ENCODE results near the gene PAK1.

The PAK1 gene

DNA sequence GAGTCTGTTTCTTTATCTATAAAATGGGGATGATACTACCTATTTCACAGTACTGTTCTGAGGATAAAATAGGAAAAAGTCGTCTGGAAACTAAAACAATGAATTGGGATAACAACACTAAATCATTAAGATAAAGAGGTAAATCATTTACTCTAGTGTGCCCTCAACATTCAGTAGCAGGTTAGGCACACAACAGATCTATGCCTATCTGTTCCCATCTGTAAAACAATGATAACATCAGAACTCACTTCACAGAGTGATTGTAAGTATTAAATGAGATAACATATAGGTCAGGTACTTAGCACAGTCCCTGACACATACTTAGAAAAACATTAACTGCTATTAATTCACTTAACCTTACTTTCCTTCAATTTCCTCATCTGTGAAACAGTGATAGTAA, 36.9 kb downstream of the PAK1 start:
- no peak overlapping the region for H3K27ac ChIP-seq

DNA sequence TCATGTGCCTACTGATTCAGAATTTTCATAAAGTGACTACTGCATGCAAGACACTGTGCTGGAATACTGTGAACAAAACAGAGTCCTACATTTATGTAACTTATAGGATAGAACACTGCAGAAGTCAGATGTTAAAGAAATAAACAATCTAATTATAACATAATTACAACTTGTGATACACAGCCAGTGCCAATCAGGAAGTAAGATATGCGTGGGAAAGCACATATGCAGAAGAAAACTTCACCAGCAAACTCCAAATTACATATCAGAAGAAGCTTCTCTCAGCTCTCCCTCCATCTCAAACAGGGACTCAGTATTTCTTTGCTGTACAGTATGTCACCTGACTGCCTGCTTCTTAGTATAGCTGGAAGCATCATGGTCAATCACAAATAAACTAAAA, 37.4 kb downstream of the PAK1 start:
- TF ChIP-seq Cebpa-rat (IDR thresholded peaks at IDR 0.05) = no peak
- no peak overlapping the region for H3K9ac ChIP-seq
- no peak overlapping the region for H3K4me3 ChIP-seq
- peaks cover 26 to 49% (median 41%) of the 10 kb centered on the region in 10 experiments for H3K4me1 ChIP-seq
- no peaks in the 10 kb centered on the region for H3K27me3 ChIP-seq
- peak overlapping the region in 3 of 11 experiments; percentile 32 to 35 (median 33); a peak in 2 of 22 replicates for H3K27ac ChIP-seq
- H3K36me3 ChIP-seq = no peaks in the 10 kb centered on the region
- H3K4me2 ChIP-seq = peak overlapping the region; percentile 43 to 67 (median 58); a peak in 19 of 22 replicates
- peaks cover 0 to 4% (median 0%) of the 10 kb centered on the region in 11 experiments; a peak in 1 of 22 replicates for H4K20me1 ChIP-seq
- no peaks in the 10 kb centered on the region for H3K9me3 ChIP-seq (replicated peaks in 1 of 11)

More for the DNA sequence above, 36.9 kb downstream of the PAK1 start:
- H4K20me1 ChIP-seq = peaks cover 0 to 8% (median 0%) of the 10 kb centered on the region in 11 experiments; a peak in 2 of 22 replicates
- no peak overlapping the region for H3K4me3 ChIP-seq
- H3K9ac ChIP-seq = no peak overlapping the region
- H3K27me3 ChIP-seq = no peaks in the 10 kb centered on the region
- H3K9me3 ChIP-seq (replicated peaks in 1 of 11) = no peaks in the 10 kb centered on the region
- H3K4me1 ChIP-seq = peaks cover 25 to 49% (median 41%) of the 10 kb centered on the region in 10 experiments
- TF ChIP-seq Cebpa-rat (IDR thresholded peaks at IDR 0.05) = no peak
- peak overlapping the region in 10 of 11 experiments; percentile 43 to 67 (median 58); a peak in 16 of 22 replicates for H3K4me2 ChIP-seq
- 0 out of 22 replicates have a peak, but pooled peaks cover 0 to under 1% (median 0%) of the 10 kb centered on the region in 11 experiments for H3K36me3 ChIP-seq

DNA sequence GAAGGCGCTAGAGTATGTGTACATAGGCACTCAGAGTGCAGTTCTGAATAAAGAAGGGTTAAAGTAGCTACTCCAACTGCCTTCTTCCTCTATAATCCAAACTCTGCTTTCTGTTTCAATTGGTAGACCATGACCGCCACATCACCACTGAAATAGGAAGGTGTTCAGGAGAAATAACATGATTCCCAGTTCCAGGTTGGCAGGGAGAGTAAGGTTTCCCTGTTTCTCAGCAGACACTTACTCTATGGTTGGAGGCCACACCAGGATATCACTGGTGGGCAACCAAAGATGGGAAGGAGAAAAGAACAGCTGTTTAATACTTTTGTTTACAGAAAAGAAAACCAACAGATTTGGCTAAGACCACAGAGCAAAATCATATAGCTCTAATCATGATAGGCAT, 37.9 kb downstream of the PAK1 start:
- Histone ChIP-seq H3K9ac (no peak overlapping the region), H3K4me2 (peak overlapping the region; percentile 43 to 67 (median 58); a peak in 21 of 22 replicates), H3K27ac (peak overlapping the region in 5 of 11 experiments; percentile 1 to 35 (median 32); a peak in 5 of 22 replicates)

DNA sequence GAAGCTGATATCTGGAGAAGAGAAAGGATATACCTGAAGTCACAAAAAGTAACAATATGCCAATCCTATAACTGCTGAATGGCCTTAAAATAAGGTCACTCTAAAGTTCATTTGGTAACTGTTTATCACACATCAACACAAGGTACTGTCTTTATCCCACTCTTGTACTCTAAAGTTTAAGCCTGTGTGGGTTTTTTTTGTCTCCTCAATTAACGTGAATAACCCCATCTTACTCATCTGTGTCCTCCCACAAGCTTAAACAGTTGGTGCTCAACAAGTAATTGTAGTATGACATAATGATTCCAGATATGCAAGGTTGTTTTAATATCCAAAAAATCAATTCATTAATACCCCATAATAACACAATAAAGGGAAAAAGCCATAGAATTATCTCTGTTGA, 42.1 kb downstream of the PAK1 start:
- peaks cover 12 to 23% (median 15%) of the 10 kb centered on the region in 10 experiments for H3K4me1 ChIP-seq
- no peaks in the 10 kb centered on the region for H4K20me1 ChIP-seq
- H3K36me3 ChIP-seq = peaks cover 0 to 10% (median 0%) of the 10 kb centered on the region in 11 experiments; a peak in 1 of 22 replicates
- no peak overlapping the region for H3K9ac ChIP-seq
- no peak for TF ChIP-seq Cebpa-rat (IDR thresholded peaks at IDR 0.05)
- no peaks in the 10 kb centered on the region for H3K9me3 ChIP-seq (replicated peaks in 1 of 11)
- no peak overlapping the region for H3K4me3 ChIP-seq
- no peaks in the 10 kb centered on the region for H3K27me3 ChIP-seq
- H3K27ac ChIP-seq = no peak overlapping the region
- no peak overlapping the region for H3K4me2 ChIP-seq

More for the DNA sequence above, 37.9 kb downstream of the PAK1 start:
- H4K20me1 ChIP-seq = peaks cover 0 to 4% (median 0%) of the 10 kb centered on the region in 11 experiments; a peak in 1 of 22 replicates
- no peaks in the 10 kb centered on the region for H3K9me3 ChIP-seq (replicated peaks in 1 of 11)
- no peak for TF ChIP-seq Cebpa-rat (IDR thresholded peaks at IDR 0.05)
- no peak overlapping the region for H3K4me3 ChIP-seq
- H3K36me3 ChIP-seq = no peaks in the 10 kb centered on the region
- H3K27me3 ChIP-seq = no peaks in the 10 kb centered on the region
- H3K4me1 ChIP-seq = peaks cover 26 to 46% (median 41%) of the 10 kb centered on the region in 10 experiments

DNA sequence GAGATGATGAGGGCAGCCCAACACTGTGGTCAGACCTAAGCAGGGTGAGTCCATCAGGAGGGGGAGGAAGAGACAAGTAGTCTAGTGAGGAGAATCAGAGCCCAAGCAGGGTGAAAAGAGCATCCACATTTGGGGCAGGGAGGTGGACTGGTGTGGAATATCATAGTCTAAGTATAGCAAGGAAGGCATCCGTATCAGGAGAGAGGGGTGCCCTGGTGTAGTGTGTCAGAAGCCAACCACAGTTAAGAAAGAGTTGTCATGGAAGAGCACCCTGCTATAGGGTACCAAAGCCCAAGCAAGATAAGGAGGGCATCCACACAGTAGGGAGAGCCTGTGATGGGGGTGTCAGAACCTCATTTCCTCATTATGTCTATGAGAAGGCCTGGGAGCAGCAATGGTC, 45.3 kb downstream of the PAK1 start:
- H3K36me3 ChIP-seq = peaks cover 0 to 10% (median 0%) of the 10 kb centered on the region in 11 experiments; a peak in 2 of 22 replicates
- no peak overlapping the region for H3K27ac ChIP-seq
- H3K4me1 ChIP-seq = peaks cover 0 to 7% (median 0%) of the 10 kb centered on the region in 10 experiments; a peak in 2 of 20 replicates
- no peak overlapping the region for H3K4me2 ChIP-seq
- H3K4me3 ChIP-seq = no peak overlapping the region
- no peak overlapping the region for H3K9ac ChIP-seq
- no peaks in the 10 kb centered on the region for H3K9me3 ChIP-seq (replicated peaks in 1 of 11)
- no peaks in the 10 kb centered on the region for H4K20me1 ChIP-seq
- TF ChIP-seq Cebpa-rat (IDR thresholded peaks at IDR 0.05) = no peak
- H3K27me3 ChIP-seq = no peaks in the 10 kb centered on the region

DNA sequence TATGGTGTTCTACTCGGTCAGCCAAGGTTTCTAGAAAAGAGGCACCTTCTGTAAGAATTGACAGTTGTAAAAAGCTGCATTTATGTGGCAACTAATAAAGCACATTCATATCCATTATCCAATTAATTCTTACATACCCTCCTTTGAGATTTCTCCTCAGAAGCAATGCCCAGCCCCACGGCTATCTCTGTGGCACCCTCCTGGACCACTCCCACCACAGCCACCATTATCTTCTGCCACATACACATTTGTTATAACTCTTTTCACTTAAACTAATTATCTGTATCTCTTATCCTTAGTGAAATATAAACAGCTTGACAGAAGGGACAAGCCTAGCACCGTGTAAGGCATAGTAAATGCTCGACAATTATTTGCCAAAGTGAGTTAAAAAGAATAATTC, 48.5 kb downstream of the PAK1 start:
- Histone ChIP-seq H3K4me3 (no peak overlapping the region), H3K27ac (no peak overlapping the region), H3K4me1 (peaks cover 0 to 10% (median 9%) of the 10 kb centered on the region in 10 experiments; a peak in 16 of 20 replicates), H3K27me3 (no peaks in the 10 kb centered on the region), H4K20me1 (no peaks in the 10 kb centered on the region), H3K36me3 (peaks cover 0 to 10% (median 0%) of the 10 kb centered on the region in 11 experiments; a peak in 2 of 22 replicates), H3K9ac (no peak overlapping the region), H3K9me3 (replicated peaks in 1 of 11) (no peaks in the 10 kb centered on the region), H3K4me2 (no peak overlapping the region)
- TF ChIP-seq Cebpa-rat (IDR thresholded peaks at IDR 0.05) = no peak

DNA sequence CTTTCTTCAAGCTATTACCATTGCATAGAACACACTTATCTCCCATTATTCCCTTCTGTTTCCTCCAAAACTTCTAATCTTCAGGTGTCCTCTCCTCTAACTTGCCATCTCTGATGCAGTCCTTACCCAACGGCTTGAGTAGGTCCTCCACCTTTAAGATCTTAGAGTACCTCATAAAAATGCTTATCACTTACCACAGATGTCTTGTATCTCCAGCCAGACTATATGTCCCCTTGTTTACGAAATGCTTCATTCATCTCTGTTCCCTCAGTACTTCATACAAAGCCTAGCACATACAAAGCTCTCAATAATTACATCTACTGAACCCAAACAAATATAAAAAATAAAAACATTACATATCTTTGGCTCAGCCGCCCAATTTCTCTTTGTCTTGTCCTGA, 49.2 kb downstream of the PAK1 start:
- H4K20me1 ChIP-seq = no peaks in the 10 kb centered on the region
- no peak overlapping the region for H3K4me3 ChIP-seq
- no peak overlapping the region for H3K27ac ChIP-seq
- H3K4me1 ChIP-seq = peaks cover 0 to 15% (median 12%) of the 10 kb centered on the region in 10 experiments; a peak in 16 of 20 replicates
- no peaks in the 10 kb centered on the region for H3K27me3 ChIP-seq
- no peaks in the 10 kb centered on the region for H3K9me3 ChIP-seq (replicated peaks in 1 of 11)
- TF ChIP-seq Cebpa-rat (IDR thresholded peaks at IDR 0.05) = no peak
- H3K9ac ChIP-seq = no peak overlapping the region
- peaks cover 0 to 10% (median 0%) of the 10 kb centered on the region in 11 experiments; a peak in 2 of 22 replicates for H3K36me3 ChIP-seq
- no peak overlapping the region for H3K4me2 ChIP-seq

DNA sequence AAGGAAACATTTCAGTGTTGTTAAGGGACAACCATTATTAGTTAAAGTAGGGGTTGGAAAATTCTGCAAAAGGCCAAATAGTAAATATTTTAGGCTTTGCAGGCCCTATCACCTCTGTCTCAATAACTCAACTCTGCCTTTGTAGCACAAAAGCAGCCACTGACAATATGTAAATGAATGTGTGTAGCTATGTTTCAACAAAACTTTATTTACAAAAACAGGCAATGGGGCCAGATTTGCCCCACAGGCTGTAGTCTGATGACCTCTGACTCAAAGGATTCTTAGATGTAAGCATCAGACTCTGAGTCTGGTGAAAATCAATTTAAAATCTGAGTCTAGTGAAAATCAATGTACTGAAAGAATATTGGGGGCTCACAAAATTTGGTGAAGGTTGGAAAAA, 50.3 kb downstream of the PAK1 start:
- no peak overlapping the region for H3K4me3 ChIP-seq
- no peak for TF ChIP-seq Cebpa-rat (IDR thresholded peaks at IDR 0.05)

DNA sequence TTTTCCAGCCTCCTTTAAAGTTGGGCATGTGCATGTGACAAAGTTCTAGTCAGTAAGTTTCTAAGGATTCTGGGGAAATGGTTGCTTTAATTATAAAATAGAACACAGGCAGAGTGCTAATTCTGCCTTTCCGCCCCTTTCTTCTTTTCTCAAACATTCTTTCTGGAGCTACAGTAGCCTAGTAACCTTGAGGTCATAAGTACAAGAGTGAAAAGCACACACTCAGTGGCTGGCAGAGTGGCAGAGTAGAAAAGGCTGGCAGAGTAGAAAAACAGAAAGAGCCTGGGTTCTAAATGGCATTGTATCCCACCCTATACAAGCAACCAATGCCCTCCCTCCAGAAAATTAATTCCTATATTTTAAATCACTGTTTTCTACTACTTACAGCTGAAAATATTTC, 51.2 kb downstream of the PAK1 start:
- TF ChIP-seq Cebpa-rat (IDR thresholded peaks at IDR 0.05) = no peak
- Histone ChIP-seq H3K27ac (no peak overlapping the region), H3K4me2 (no peak overlapping the region), H3K27me3 (no peaks in the 10 kb centered on the region), H3K9ac (no peak overlapping the region), H3K9me3 (replicated peaks in 1 of 11) (no peaks in the 10 kb centered on the region), H4K20me1 (no peaks in the 10 kb centered on the region), H3K4me1 (peaks cover 17 to 34% (median 27%) of the 10 kb centered on the region in 10 experiments), H3K36me3 (peaks cover 0 to 5% (median 0%) of the 10 kb centered on the region in 11 experiments; a peak in 2 of 22 replicates), H3K4me3 (no peak overlapping the region)

More for the DNA sequence above, 50.3 kb downstream of the PAK1 start:
- Histone ChIP-seq H4K20me1 (no peaks in the 10 kb centered on the region), H3K4me1 (peaks cover 8 to 25% (median 18%) of the 10 kb centered on the region in 10 experiments), H3K27ac (no peak overlapping the region), H3K36me3 (peaks cover 0 to 10% (median 0%) of the 10 kb centered on the region in 11 experiments; a peak in 2 of 22 replicates), H3K9ac (no peak overlapping the region), H3K27me3 (no peaks in the 10 kb centered on the region), H3K4me2 (no peak overlapping the region), H3K9me3 (replicated peaks in 1 of 11) (no peaks in the 10 kb centered on the region)
